Lung (tissue), 10 donors: ENCODE results near the gene SRGAP2C. TPM values are rescaled to one million over a fixed set of nuclear protein-coding genes. Genes with fewer than 3 reads are reported as not detected.
"Not testable (repeated sequence)": the region's sequence is repeated elsewhere in the genome, so short reads cannot be mapped to it uniquely, and the experiment has no call there.

Experiments used
- ATAC-seq: fragments of 200-7000 bp; cut with Tn5 transposase; one replicate; pipeline ENCODE4 v1.9.1; 2020; ENCODE audit warnings: moderate number of reproducible peaks; ENCODE audit not compliant: insufficient read depth, low FRiP score
- DNase-seq, 3 donors: peaks; one replicate each; pipeline ENCODE4 v3.0.0-alpha.2; 2013 to 2017
- H3K27ac ChIP-seq, 2 donors: one replicate each; pipeline ENCODE4 v1.5.1; 2013; ENCODE audit warnings: mild to moderate bottlenecking in 2 of 2, moderate library complexity in 2 of 2, control low read depth in 1 of 2, inconsistent platforms in 1 of 2, low read depth in 1 of 2, low read length in 1 of 2
- H3K27me3 ChIP-seq, 3 donors: one replicate each; pipeline ENCODE4 v1.5.1; 2013; ENCODE audit warnings: low read length in 2 of 3; ENCODE audit not compliant: control insufficient read depth in 3 of 3, insufficient read depth in 3 of 3
- H3K36me3 ChIP-seq, 4 donors: one replicate each; pipeline ENCODE4 v1.5.1; 2013; ENCODE audit warnings: low read length in 4 of 4, mild to moderate bottlenecking in 1 of 4, moderate library complexity in 1 of 4; ENCODE audit not compliant: control insufficient read depth in 4 of 4, insufficient read depth in 4 of 4
- H3K4me1 ChIP-seq, 5 donors: one replicate each; pipeline ENCODE4 v1.5.1; 2013; ENCODE audit warnings: low read length in 5 of 5, mild to moderate bottlenecking in 2 of 5, moderate library complexity in 1 of 5; ENCODE audit not compliant: control insufficient read depth in 5 of 5, insufficient read depth in 5 of 5
- H3K4me3 ChIP-seq: one replicate; pipeline ENCODE4 v1.5.1; 2013; ENCODE audit warnings: mild to moderate bottlenecking, control low read depth, moderate library complexity
- H3K9ac ChIP-seq, 2 donors: one replicate each; pipeline ENCODE4 v1.5.1; 2013; ENCODE audit warnings: low read length in 2 of 2, control low read depth in 1 of 2; ENCODE audit not compliant: insufficient read depth in 1 of 2
- H3K9me3 ChIP-seq, 4 donors: one replicate each; pipeline ENCODE4 v1.5.1; 2013; ENCODE audit warnings: low read length in 3 of 4, mild to moderate bottlenecking in 1 of 4, moderate library complexity in 1 of 4; ENCODE audit not compliant: control insufficient read depth in 4 of 4, insufficient read depth in 3 of 4
- WGBS, 2 donors: extraction: QIAGEN DNeasy Blood & Tissue Kit; methylation state at CpG; one replicate each; pipeline ENCODE4 v1.1.7; 2013; 5-methylcytosine and 5-hydroxymethylcytosine counted together
- polyA plus RNA-seq, 2 donors: library from polyadenylated mRNA; stranded (reverse); fragments of 200-250 nt; gene quantifications; one replicate each; pipeline ENCODE4 v1.2.1, GENCODE V29; 2013
- total RNA-seq, 2 donors: library from RNA; depleted of rRNA in 1 of 2; stranded (reverse); fragments of >200 nt in 1 of 2; gene quantifications; one replicate each; pipeline ENCODE4 v1.2.1, GENCODE V29; 2014 to 2021
- donor health status: Bipolar disorder and iron deficiency.
- donor health status: healthy.
- donor health status: DM: yes; HTN: yes; CAD: no.

Gene SRGAP2C
- total and polyA plus RNA-seq, 4 donors: 3.9 to 34.6 (median 12.9) TPM

GRCh38 chr1:121347476-121347875 is 162.7 kb downstream of the SRGAP2C start:
- H3K27me3 ChIP-seq, ATAC-seq, H3K9ac ChIP-seq, H3K27ac ChIP-seq, H3K4me3 ChIP-seq, H3K4me1 ChIP-seq, H3K9me3 ChIP-seq, H3K36me3 ChIP-seq: not testable (repeated sequence)
- WGBS, 2 donors: 89 to 93% methylated on average over 3 to 4 of the region's 5 CpGs
- DNase-seq: peak in 1 of 3 donors; percentile 0

- H3K27me3 ChIP-seq, H3K9me3 ChIP-seq, ATAC-seq, DNase-seq, H3K4me1 ChIP-seq, H3K36me3 ChIP-seq, H3K27ac ChIP-seq, H3K9ac ChIP-seq, H3K4me3 ChIP-seq: not testable (repeated sequence)
- no CpG with 5 or more reads among the region's 1 CpG for WGBS, 2 donors
These were observed 163.3 kb downstream of the SRGAP2C start for GRCh38 chr1:121348115-121348514.

DNA sequence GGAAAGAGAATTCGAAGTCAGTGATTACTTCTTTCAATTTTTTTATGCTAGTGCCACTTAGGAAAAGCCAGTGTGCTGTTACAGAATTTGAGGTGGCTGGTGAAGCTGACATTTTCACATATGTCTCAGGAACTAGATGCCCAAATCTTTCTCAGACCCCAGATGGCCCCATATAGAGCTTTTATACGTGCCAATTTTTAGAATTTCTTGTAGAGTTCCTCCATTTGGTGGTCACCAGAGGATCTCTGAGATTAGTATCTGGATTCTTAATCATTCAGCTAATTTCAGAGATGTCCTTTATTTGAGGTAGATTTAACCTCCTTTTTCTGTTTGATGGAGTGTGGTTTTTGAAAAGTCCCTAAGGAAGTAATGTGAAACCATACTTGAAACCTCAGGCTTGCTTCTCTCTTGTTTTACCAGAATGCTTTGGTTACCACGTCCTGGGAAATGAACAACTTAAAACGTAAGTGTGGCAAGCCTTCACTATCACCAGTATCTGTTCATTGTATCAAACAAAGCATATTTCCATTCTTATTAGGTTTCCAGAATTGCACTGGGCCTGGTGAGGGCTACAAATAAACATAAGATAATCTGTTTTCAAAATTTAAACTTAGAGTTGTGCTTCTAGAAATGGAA is 164.7 kb downstream of the SRGAP2C start:
- not testable (repeated sequence) for H3K27me3 ChIP-seq, H3K27ac ChIP-seq, H3K9me3 ChIP-seq, H3K4me3 ChIP-seq, H3K36me3 ChIP-seq, ATAC-seq, H3K9ac ChIP-seq, H3K4me1 ChIP-seq, DNase-seq
- 100% methylated on average over 1 of the region's 4 CpGs; no CpG with 5 or more reads in 1 of the 2 donors for WGBS, 2 donors

GRCh38 chr1:121355711-121356420 is 171.1 kb downstream of the SRGAP2C start:
- not testable (repeated sequence) for H3K36me3 ChIP-seq, H3K4me3 ChIP-seq, DNase-seq, H3K27ac ChIP-seq, H3K9me3 ChIP-seq, H3K4me1 ChIP-seq, ATAC-seq, H3K9ac ChIP-seq, H3K27me3 ChIP-seq
- WGBS, 2 donors: no CpG with 5 or more reads among the region's 5 CpGs

- H3K9ac ChIP-seq, H3K36me3 ChIP-seq, H3K9me3 ChIP-seq, H3K27me3 ChIP-seq, H3K4me1 ChIP-seq, DNase-seq, H3K27ac ChIP-seq, ATAC-seq, H3K4me3 ChIP-seq: not testable (repeated sequence)
- WGBS, 2 donors: 38 to 86% methylated on average over 1 of the region's 2 CpGs
These were observed 172.0 kb downstream of the SRGAP2C start for GRCh38 chr1:121356819-121357218.

- H3K27ac ChIP-seq, H3K4me1 ChIP-seq, H3K27me3 ChIP-seq, ATAC-seq, H3K9ac ChIP-seq, H3K4me3 ChIP-seq, DNase-seq, H3K36me3 ChIP-seq, H3K9me3 ChIP-seq: not testable (repeated sequence)
- WGBS, 2 donors: no CpG with 5 or more reads among the region's 1 CpG
These were observed 175.8 kb downstream of the SRGAP2C start for GRCh38 chr1:121360531-121360930.

GRCh38 chr1:121361451-121362233 is 176.9 kb downstream of the SRGAP2C start:
- not testable (repeated sequence) for H3K4me1 ChIP-seq, H3K27ac ChIP-seq, H3K36me3 ChIP-seq, H3K9me3 ChIP-seq, DNase-seq, H3K4me3 ChIP-seq, H3K9ac ChIP-seq, H3K27me3 ChIP-seq
- 30 to 45% methylated on average over 1 of the region's 7 CpGs for WGBS, 2 donors
- ATAC-seq: peak; percentile 59
